Fibroblast of pulmonary artery (primary cell): ENCODE data around the gene CES3.

Source experiments
- DNase-seq: peaks from one replicate; pipeline ENCODE4 v3.0.0-alpha.2; 2010; ENCODE audit warnings: low read depth
- H3K4me3 ChIP-seq: replicated peaks from 2 replicates; pipeline ENCODE4 v1.5.1; 2011; ENCODE audit warnings: low read depth, mild to moderate bottlenecking, control low read depth, low read length, moderate library complexity
- CTCF ChIP-seq: IDR thresholded peaks from 2 replicates; pipeline ENCODE4 v1.5.1; 2011; ENCODE audit warnings: mild to moderate bottlenecking, control low read depth, low read length, inconsistent platforms; ENCODE audit errors: missing control alignments

The CES3 gene

GRCh38 chr16:66977341-66978113 is 16.5 kb downstream of the CES3 start:
- TF ChIP-seq CTCF: peak; percentile 84
- DNase-seq: peak; percentile 85
- H3K4me3 ChIP-seq: no peak overlapping the region

GRCh38 chr16:66979011-66979717 is 18.1 kb downstream of the CES3 start:
- no peak overlapping the region for H3K4me3 ChIP-seq
- DNase-seq: peak; percentile 22
- TF ChIP-seq CTCF: no peak

- H3K4me3 ChIP-seq: no peak overlapping the region
- TF ChIP-seq CTCF: no peak
- DNase-seq: no peak
Observed at GRCh38 chr16:66983033-66983432, 22.0 kb downstream of the CES3 start.

- TF ChIP-seq CTCF: no peak
- no peak overlapping the region for H3K4me3 ChIP-seq
- no peak for DNase-seq
Observed at GRCh38 chr16:66984892-66985311, 23.8 kb downstream of the CES3 start.

- DNase-seq: no peak
- TF ChIP-seq CTCF: no peak
- H3K4me3 ChIP-seq: no peak overlapping the region
Observed at GRCh38 chr16:66986559-66986958, 25.5 kb downstream of the CES3 start.

- H3K4me3 ChIP-seq: no peak within 1 kb of the TSS
- TF ChIP-seq CTCF: no peak
- DNase-seq: peak; percentile 50
Observed at GRCh38 chr16:66988197-66988788, 27.2 kb downstream of the CES3 start, which contains the start of gene CES4A. TSS of gene CES4A (plus strand) at chr16:66988589. CDS start at chr16:66988773, 184 bp downstream.
